BLaER1 (cell line): ENCODE data around the gene SMC2.

ENCODE experiments used
- H3K27ac ChIP-seq: shearing (Covaris generic); formaldehyde crosslinking; 2 replicates; pipeline ENCODE4 v1.8.1; 2022
- H3K27me3 ChIP-seq: shearing (Covaris generic); formaldehyde crosslinking; 2 replicates; pipeline ENCODE4 v1.8.1; 2022
- H3K36me3 ChIP-seq: shearing (Covaris generic); formaldehyde crosslinking; 2 replicates; pipeline ENCODE4 v1.8.1; 2022
- H3K4me1 ChIP-seq: shearing (Covaris generic); formaldehyde crosslinking; 2 replicates; pipeline ENCODE4 v1.8.1; 2022
- H3K4me2 ChIP-seq: shearing (Covaris generic); formaldehyde crosslinking; 2 replicates; pipeline ENCODE4 v1.8.1; 2022
- H3K4me3 ChIP-seq: shearing (Covaris generic); formaldehyde crosslinking; 2 replicates; pipeline ENCODE4 v1.8.1; 2022
- H3K9ac ChIP-seq: shearing (Covaris generic); formaldehyde crosslinking; 2 replicates; pipeline ENCODE4 v1.8.1; 2022
- H3K9me3 ChIP-seq: shearing (Covaris generic); formaldehyde crosslinking; 2 replicates; pipeline ENCODE4 v1.8.1; 2022
- H4K20me1 ChIP-seq: shearing (Covaris generic); formaldehyde crosslinking; 2 replicates; pipeline ENCODE4 v1.8.1; 2022
- Cebpa-rat ChIP-seq: shearing (Covaris generic); IDR thresholded peaks from 2 replicates; pipeline ENCODE4 v1.8.1; 2022

The SMC2 gene

GRCh38 chr9:104143550-104143910 lies 49.4 kb downstream of the SMC2 start:
- Histone ChIP-seq H3K36me3 (peaks cover 51% of the 10 kb centered on the region), H3K4me2 (no peak overlapping the region)

GRCh38 chr9:104144336-104144735 lies 50.2 kb downstream of the SMC2 start:
- Histone ChIP-seq H3K27me3 (no peaks in the 10 kb centered on the region), H3K27ac (no peak overlapping the region), H3K9ac (no peak overlapping the region), H4K20me1 (no peaks in the 10 kb centered on the region), H3K4me2 (no peak overlapping the region), H3K36me3 (peaks cover 43% of the 10 kb centered on the region), H3K9me3 (no peaks in the 10 kb centered on the region), H3K4me1 (no peaks in the 10 kb centered on the region), H3K4me3 (no peak overlapping the region)
- TF ChIP-seq Cebpa-rat = no peak

More at GRCh38 chr9:104143550-104143910, 49.4 kb downstream of the SMC2 start:
- Histone ChIP-seq H3K27me3 (no peaks in the 10 kb centered on the region), H3K9ac (no peak overlapping the region), H4K20me1 (no peaks in the 10 kb centered on the region), H3K4me3 (no peak overlapping the region), H3K27ac (no peak overlapping the region), H3K4me1 (no peaks in the 10 kb centered on the region), H3K9me3 (no peaks in the 10 kb centered on the region)
- TF ChIP-seq Cebpa-rat = no peak

GRCh38 chr9:104173067-104173466 lies 79.0 kb downstream of the SMC2 start:
- Histone ChIP-seq H3K4me1 (no peaks in the 10 kb centered on the region), H3K27me3 (no peaks in the 10 kb centered on the region), H3K4me3 (no peak overlapping the region), H3K4me2 (no peak overlapping the region), H3K27ac (no peak overlapping the region), H3K9me3 (no peaks in the 10 kb centered on the region; the same call in 1 of the 2 replicates), H3K9ac (no peak overlapping the region), H4K20me1 (no peaks in the 10 kb centered on the region), H3K36me3 (no peaks in the 10 kb centered on the region)
- TF ChIP-seq Cebpa-rat = no peak

GRCh38 chr9:104177003-104177611 lies 83.0 kb downstream of the SMC2 start:
- H3K4me1 ChIP-seq = no peaks in the 10 kb centered on the region
- H3K9ac ChIP-seq = no peak overlapping the region
- H3K9me3 ChIP-seq = no peaks in the 10 kb centered on the region
- no peaks in the 10 kb centered on the region for H3K36me3 ChIP-seq
- no peak overlapping the region for H3K4me2 ChIP-seq
- no peaks in the 10 kb centered on the region for H4K20me1 ChIP-seq
- TF ChIP-seq Cebpa-rat = no peak
- H3K27ac ChIP-seq = no peak overlapping the region
- H3K4me3 ChIP-seq = no peak overlapping the region
- no peaks in the 10 kb centered on the region for H3K27me3 ChIP-seq

GRCh38 chr9:104177676-104178075 lies 83.6 kb downstream of the SMC2 start:
- Histone ChIP-seq H3K27ac (no peak overlapping the region), H3K27me3 (no peaks in the 10 kb centered on the region), H3K4me2 (no peak overlapping the region), H3K4me3 (no peak overlapping the region), H3K9ac (no peak overlapping the region), H3K4me1 (no peaks in the 10 kb centered on the region), H3K36me3 (no peaks in the 10 kb centered on the region), H3K9me3 (no peaks in the 10 kb centered on the region), H4K20me1 (no peaks in the 10 kb centered on the region)
- no peak for TF ChIP-seq Cebpa-rat
